ENCODE data around the gene SYNPO.

The SYNPO gene

GRCh38 chr5:150618163-150618562 lies 22.3 kb upstream of the SYNPO start:
- no peak for TF ChIP-seq CTCF (IDR thresholded peaks at IDR 0.05; ENCODE audit: insufficient read depth, low read depth, low read length, missing control alignments)
- H3K4me3 ChIP-seq (ENCODE audit: low read length) = no peak overlapping the region
- no peak for DNase-seq (ENCODE audit: low read depth)

GRCh38 chr5:150618588-150619281 lies 21.7 kb upstream of the SYNPO start:
- no peak for DNase-seq (ENCODE audit: low read depth)
- H3K4me3 ChIP-seq (ENCODE audit: low read length) = no peak overlapping the region
- TF ChIP-seq CTCF (IDR thresholded peaks at IDR 0.05; ENCODE audit: insufficient read depth, low read depth, low read length, missing control alignments) = no peak

GRCh38 chr5:150619359-150620230 lies 20.9 kb upstream of the SYNPO start:
- no peak overlapping the region for H3K4me3 ChIP-seq (ENCODE audit: low read length)
- TF ChIP-seq CTCF (IDR thresholded peaks at IDR 0.05; ENCODE audit: insufficient read depth, low read depth, low read length, missing control alignments) = no peak

GRCh38 chr5:150621301-150621700 lies 19.2 kb upstream of the SYNPO start:
- H3K4me3 ChIP-seq (ENCODE audit: low read length) = no peak overlapping the region
- TF ChIP-seq CTCF (IDR thresholded peaks at IDR 0.05; ENCODE audit: insufficient read depth, low read depth, low read length, missing control alignments) = no peak
- DNase-seq (ENCODE audit: low read depth) = no peak

More at GRCh38 chr5:150619359-150620230, 20.9 kb upstream of the SYNPO start:
- no peak for DNase-seq (ENCODE audit: low read depth)

- DNase-seq (ENCODE audit: low read depth) = no peak
- TF ChIP-seq CTCF (IDR thresholded peaks at IDR 0.05; ENCODE audit: insufficient read depth, low read depth, low read length, missing control alignments) = no peak
- no peak overlapping the region for H3K4me3 ChIP-seq (ENCODE audit: low read length)
These were observed 18.3 kb upstream of the SYNPO start for GRCh38 chr5:150622157-150622556.

- no peak for DNase-seq (ENCODE audit: low read depth)
- H3K4me3 ChIP-seq (ENCODE audit: low read length) = no peak overlapping the region
- TF ChIP-seq CTCF (IDR thresholded peaks at IDR 0.05; ENCODE audit: insufficient read depth, low read depth, low read length, missing control alignments) = no peak
These were observed 17.1 kb upstream of the SYNPO start for GRCh38 chr5:150623152-150623877.

All from epithelial cell of esophagus (primary cell).